Spleen (tissue), 11 donors: ENCODE measurements around the gene RASSF4. TPM values are rescaled to one million over a fixed set of nuclear protein-coding genes. Genes with fewer than 3 reads are reported as not detected.
A peak's percentile ranks its signal among the peaks of the same experiment; 100 is the strongest.

Source experiments
- DNase-seq: peaks from one replicate; pipeline ENCODE4 v3.0.0-alpha.2; 2020
- H3K27ac ChIP-seq, 8 donors: fragments of 200-600 bp; sonication (generic) in 7 of 8; 1 replicate in 4 of 8; 2 replicates in 4 of 8; pipeline versions ENCODE4 v1.5.0 to v1.8.0; 2016 to 2021; ENCODE audit warnings: inconsistent platforms in 4 of 8, mild to moderate bottlenecking in 4 of 8, moderate library complexity in 1 of 8
- H3K27me3 ChIP-seq, 7 donors: fragments of 200-600 bp; sonication (generic) in 6 of 7; replicated peaks in 1 of 7; 1 replicate in 4 of 7; 2 replicates in 3 of 7; pipeline versions ENCODE4 v1.5.0 to v1.8.0; 2016 to 2021; ENCODE audit warnings: inconsistent platforms in 3 of 7, mild to moderate bottlenecking in 1 of 7
- H3K36me3 ChIP-seq, 6 donors: fragments of 200-600 bp; sonication (generic) in 5 of 6; 1 replicate in 4 of 6; 2 replicates in 2 of 6; pipeline versions ENCODE4 v1.5.0 to v1.8.0; 2016 to 2021; ENCODE audit warnings: inconsistent platforms in 2 of 6
- H3K4me1 ChIP-seq, 6 donors: fragments of 200-600 bp; sonication (generic) in 5 of 6; 1 replicate in 3 of 6; 2 replicates in 3 of 6; pipeline versions ENCODE4 v1.5.0 to v1.8.0; 2016 to 2021; ENCODE audit warnings: inconsistent platforms in 3 of 6
- H3K4me3 ChIP-seq, 8 donors: fragments of 200-600 bp; sonication (generic) in 7 of 8; 1 replicate in 4 of 8; 2 replicates in 4 of 8; pipeline versions ENCODE4 v1.5.0 to v1.8.0; 2016 to 2021; ENCODE audit warnings: inconsistent platforms in 4 of 8, mild to moderate bottlenecking in 4 of 8, moderate library complexity in 2 of 8
- H3K9me3 ChIP-seq, 8 donors: fragments of 200-600 bp; sonication (generic) in 7 of 8; 1 replicate in 4 of 8; 2 replicates in 4 of 8; pipeline versions ENCODE4 v1.5.0 to v1.8.0; 2016 to 2021; ENCODE audit warnings: inconsistent platforms in 4 of 8
- POLR2A ChIP-seq, 3 donors: fragments of 450-650 bp; IDR thresholded peaks; one replicate each; pipeline ENCODE4 v1.5.1; 2017; ENCODE audit warnings: antibody characterized with exemption in 3 of 3, mild to moderate bottlenecking in 1 of 3
- POLR2AphosphoS5 ChIP-seq, 3 donors: sonication (generic); formaldehyde crosslinking; IDR thresholded peaks; one replicate each; pipeline ENCODE4 v1.5.1; 2017; ENCODE audit warnings: antibody characterized with exemption in 3 of 3
- WGBS, 5 donors: extraction: QIAGEN DNeasy Blood & Tissue Kit in 3 of 5; methylation state at CpG; one replicate each; pipeline versions ENCODE4 v1.1.5 to v1.1.7; 2013 to 2018; 5-methylcytosine and 5-hydroxymethylcytosine counted together
- intact Hi-C: fragments of 100-400 bp; cut with DNase I; formaldehyde crosslinking; loops from one replicate; pipeline ENCODE4 v1.15.0; 2023; ENCODE audit warnings: low total_unique reads
- polyA plus RNA-seq, 3 donors: library from polyadenylated mRNA; stranded (reverse); fragments of 200-250 nt; gene quantifications; one replicate each; pipeline ENCODE4 v1.2.1, GENCODE V29; 2013
- total RNA-seq, 7 donors: library from RNA; depleted of rRNA in 3 of 7; stranded (reverse); fragments of >200 nt in 3 of 7; fragmentation: NEBNext Ultra II Directional in 4 of 7; extraction: Animal tissue kit (Norgen Biotek cat#: 25700) in 4 of 7; gene quantifications; one replicate each; pipeline versions ENCODE4 v1.1.0 to v1.2.1, GENCODE V29; 2016 to 2021
- TF ChIP-seq, protein P1 (sequence below), 11 experiments: fragments of 200-600 bp in 7 of 11; fragments of 450-650 bp in 4 of 11; sonication (generic) in 4 of 11; IDR thresholded peaks in 8 of 11; conservative IDR thresholded peaks in 3 of 11; 1 replicate in 7 of 11; 2 replicates in 4 of 11; pipeline versions ENCODE4 v1.4.0 to v1.8.0; 2016 to 2021; ENCODE audit warnings: antibody characterized with exemption in 11 of 11, inconsistent platforms in 4 of 11, mild to moderate bottlenecking in 1 of 11
- donor health status: healthy with polysubstance abuse.
- donor health status: DM: no; HTN: no; CAD: no; lungs with moderate emphysema.
- donor health status: DM: no; HTN: no; CAD: no.
- donor health status: Bipolar disorder and iron deficiency.
- donor health status: healthy.
- donor health status: DM: no; HTN: no; CAD: no.
- donor health status: DM: yes; HTN: yes; CAD: no.

Gene RASSF4
- total and polyA plus RNA-seq, 10 donors: 36.7 to 96.2 (median 73.5) TPM

DNA sequence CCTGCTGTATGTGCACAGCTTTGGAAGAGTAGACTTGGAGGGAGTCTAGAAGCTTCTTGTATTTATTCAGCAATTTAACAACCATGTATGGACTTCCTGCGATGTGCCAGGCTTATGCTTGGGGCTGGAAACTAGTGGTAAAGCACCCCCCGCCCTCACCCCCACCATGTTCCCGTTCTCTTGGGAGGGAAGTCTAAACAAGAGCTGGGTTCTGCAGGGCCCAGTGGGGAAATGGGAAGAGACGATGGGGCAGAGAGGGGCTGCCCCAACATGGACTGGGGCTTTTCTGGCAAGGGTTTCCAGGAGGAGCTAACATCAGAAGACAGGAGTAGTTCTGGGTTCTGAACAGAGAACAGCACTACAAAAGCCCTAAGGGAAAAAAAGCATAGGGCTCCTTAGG, 8.0 kb downstream of the RASSF4 start:
- 33 to 58% (median 45%) methylated on average over 4 of the region's 4 CpGs for WGBS, 5 donors
- intact Hi-C loops: no loop called here
- peak overlapping the region in 7 of 8 donors; percentile 6 to 93 (median 85) for H3K27ac ChIP-seq
- no peaks in the 10 kb centered on the region for H3K27me3 ChIP-seq
- peak; percentile 78 for DNase-seq
- H3K36me3 ChIP-seq: peaks cover 0 to 31% (median 0%) of the 10 kb centered on the region in 6 donors
- TF ChIP-seq POLR2AphosphoS5 (IDR thresholded peaks at IDR 0.05): no peak
- TF ChIP-seq, protein P1, sequence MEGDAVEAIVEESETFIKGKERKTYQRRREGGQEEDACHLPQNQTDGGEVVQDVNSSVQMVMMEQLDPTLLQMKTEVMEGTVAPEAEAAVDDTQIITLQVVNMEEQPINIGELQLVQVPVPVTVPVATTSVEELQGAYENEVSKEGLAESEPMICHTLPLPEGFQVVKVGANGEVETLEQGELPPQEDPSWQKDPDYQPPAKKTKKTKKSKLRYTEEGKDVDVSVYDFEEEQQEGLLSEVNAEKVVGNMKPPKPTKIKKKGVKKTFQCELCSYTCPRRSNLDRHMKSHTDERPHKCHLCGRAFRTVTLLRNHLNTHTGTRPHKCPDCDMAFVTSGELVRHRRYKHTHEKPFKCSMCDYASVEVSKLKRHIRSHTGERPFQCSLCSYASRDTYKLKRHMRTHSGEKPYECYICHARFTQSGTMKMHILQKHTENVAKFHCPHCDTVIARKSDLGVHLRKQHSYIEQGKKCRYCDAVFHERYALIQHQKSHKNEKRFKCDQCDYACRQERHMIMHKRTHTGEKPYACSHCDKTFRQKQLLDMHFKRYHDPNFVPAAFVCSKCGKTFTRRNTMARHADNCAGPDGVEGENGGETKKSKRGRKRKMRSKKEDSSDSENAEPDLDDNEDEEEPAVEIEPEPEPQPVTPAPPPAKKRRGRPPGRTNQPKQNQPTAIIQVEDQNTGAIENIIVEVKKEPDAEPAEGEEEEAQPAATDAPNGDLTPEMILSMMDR (IDR thresholded peaks at IDR 0.05 in 8 of 11, conservative IDR thresholded peaks at IDR 0.05 in 3 of 11): no peak
- TF ChIP-seq POLR2A (IDR thresholded peaks at IDR 0.05): no peak
- no peaks in the 10 kb centered on the region for H3K9me3 ChIP-seq
- H3K4me1 ChIP-seq: peaks cover 37 to 99% (median 70%) of the 10 kb centered on the region in 6 donors
- H3K4me3 ChIP-seq: no peak overlapping the region

- 6 to 19% (median 14%) methylated on average over 3 of the region's 3 CpGs for WGBS, 5 donors
- DNase-seq: peak; percentile 82
- H3K4me1 ChIP-seq: peaks cover 36 to 99% (median 69%) of the 10 kb centered on the region in 6 donors
- H3K36me3 ChIP-seq: peaks cover 0 to 35% (median 0%) of the 10 kb centered on the region in 6 donors
- H3K9me3 ChIP-seq: no peaks in the 10 kb centered on the region
- H3K4me3 ChIP-seq: peak overlapping the region in 1 of 8 donors; percentile 7
- peak overlapping the region in 7 of 8 donors; percentile 6 to 93 (median 85) for H3K27ac ChIP-seq
- no peak for TF ChIP-seq POLR2A (IDR thresholded peaks at IDR 0.05)
- TF ChIP-seq POLR2AphosphoS5 (IDR thresholded peaks at IDR 0.05): peak in 1 of 3 donors; percentile 45
- intact Hi-C loops: no loop called here
- H3K27me3 ChIP-seq: no peaks in the 10 kb centered on the region
Measured at GRCh38 chr10:44968091-44968490, 8.5 kb downstream of the RASSF4 start.

DNA sequence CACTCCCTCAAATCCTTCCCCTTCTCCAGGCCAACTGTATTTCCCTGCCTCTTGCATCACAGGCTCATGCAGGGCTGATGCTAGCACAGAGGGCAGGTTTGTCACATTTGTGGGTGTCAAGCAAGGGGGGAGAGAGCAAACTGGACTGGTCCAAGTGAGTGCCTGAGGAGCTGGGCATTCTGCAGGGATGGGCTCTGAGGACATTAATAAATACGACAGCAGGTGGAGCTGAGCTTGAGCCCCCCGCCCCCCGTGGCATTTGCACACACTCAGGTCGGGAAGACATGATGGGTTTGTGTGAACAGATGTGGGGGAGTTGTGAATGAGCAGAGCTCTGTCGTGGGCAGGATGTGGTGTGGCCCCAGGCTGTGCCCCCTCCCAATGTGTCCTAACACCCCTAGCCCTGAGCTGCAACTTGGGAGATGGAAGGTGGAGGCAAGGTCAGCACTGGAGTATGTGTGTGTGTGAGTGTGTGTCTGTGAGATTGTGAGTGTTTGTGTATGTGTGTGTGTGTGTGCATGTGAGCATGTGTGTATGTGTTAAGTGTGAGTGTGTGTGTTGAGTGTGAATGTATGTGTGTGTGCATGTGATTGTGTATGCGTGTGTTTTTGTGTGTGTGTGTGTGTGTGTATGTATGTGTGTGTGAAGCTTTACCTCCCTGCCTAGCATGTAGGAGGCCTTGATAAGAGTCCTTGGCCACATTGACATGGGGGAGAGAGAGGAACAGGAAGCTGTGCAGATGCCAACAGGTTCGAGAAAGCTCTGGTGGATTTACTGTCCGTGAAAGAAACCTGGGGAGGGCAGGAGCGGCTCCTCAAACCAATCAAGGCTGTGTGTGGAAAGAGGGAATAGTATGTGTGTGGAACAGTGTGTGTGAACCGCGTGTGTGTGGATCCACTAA, 9.1 kb downstream of the RASSF4 start:
- WGBS, 5 donors: 41 to 61% (median 46%) methylated on average over 11 of the region's 11 CpGs
- Histone ChIP-seq H3K4me1 (peaks cover 35 to 99% (median 69%) of the 10 kb centered on the region in 6 donors), H3K4me3 (peak overlapping the region in 1 of 8 donors; percentile 7), H3K27me3 (no peaks in the 10 kb centered on the region), H3K9me3 (no peaks in the 10 kb centered on the region), H3K36me3 (peaks cover 0 to 37% (median 0%) of the 10 kb centered on the region in 6 donors), H3K27ac (peak overlapping the region in 7 of 8 donors; percentile 28 to 93 (median 85))
- intact Hi-C loops: no loop called here
- TF ChIP-seq POLR2AphosphoS5 (IDR thresholded peaks at IDR 0.05) (peak; percentile 16 to 28 (median 20)), POLR2A (IDR thresholded peaks at IDR 0.05) (no peak)
- peak; percentile 84 for DNase-seq

- no peaks in the 10 kb centered on the region for H3K9me3 ChIP-seq
- no peaks in the 10 kb centered on the region for H3K27me3 ChIP-seq
- peaks cover 36 to 99% (median 69%) of the 10 kb centered on the region in 6 donors for H3K4me1 ChIP-seq
- TF ChIP-seq POLR2A (IDR thresholded peaks at IDR 0.05): no peak
- peak in 2 of 3 donors; percentile 11 to 73 for TF ChIP-seq POLR2AphosphoS5 (IDR thresholded peaks at IDR 0.05)
- peaks cover 0 to 37% (median 0%) of the 10 kb centered on the region in 6 donors for H3K36me3 ChIP-seq
- no peak overlapping the region for H3K4me3 ChIP-seq
- peak overlapping the region in 3 of 8 donors; percentile 91 to 93 (median 92) for H3K27ac ChIP-seq
- intact Hi-C loops: no loop called here
- 76 to 97% (median 93%) methylated on average over 6 to 9 of the region's 9 CpGs for WGBS, 5 donors
- DNase-seq: peak; percentile 79
Measured at GRCh38 chr10:44969854-44970253, 10.3 kb downstream of the RASSF4 start.

GRCh38 chr10:44970812-44971395, 11.3 kb downstream of the RASSF4 start:
- peak; percentile 70 for DNase-seq
- no peak overlapping the region for H3K4me3 ChIP-seq
- H3K27me3 ChIP-seq: no peaks in the 10 kb centered on the region
- H3K9me3 ChIP-seq: no peaks in the 10 kb centered on the region
- H3K27ac ChIP-seq: peak overlapping the region in 3 of 8 donors; percentile 13 to 34 (median 16)
- H3K4me1 ChIP-seq: peaks cover 35 to 99% (median 64%) of the 10 kb centered on the region in 6 donors
- intact Hi-C loops: no loop called here
- peaks cover 0 to 37% (median 0%) of the 10 kb centered on the region in 6 donors for H3K36me3 ChIP-seq
- WGBS, 5 donors: 87 to 92% (median 91%) methylated on average over 8 of the region's 8 CpGs
- TF ChIP-seq POLR2AphosphoS5 (IDR thresholded peaks at IDR 0.05) (no peak), POLR2A (IDR thresholded peaks at IDR 0.05) (no peak)
- TF ChIP-seq, protein P1 (IDR thresholded peaks at IDR 0.05 in 8 of 11, conservative IDR thresholded peaks at IDR 0.05 in 3 of 11): no peak
